ENCODE measurements around the gene CNPY1.
"Not testable (repeated sequence)": the region's sequence is repeated elsewhere in the genome, so short reads cannot be mapped to it uniquely, and the experiment has no call there.

The CNPY1 gene

DNA sequence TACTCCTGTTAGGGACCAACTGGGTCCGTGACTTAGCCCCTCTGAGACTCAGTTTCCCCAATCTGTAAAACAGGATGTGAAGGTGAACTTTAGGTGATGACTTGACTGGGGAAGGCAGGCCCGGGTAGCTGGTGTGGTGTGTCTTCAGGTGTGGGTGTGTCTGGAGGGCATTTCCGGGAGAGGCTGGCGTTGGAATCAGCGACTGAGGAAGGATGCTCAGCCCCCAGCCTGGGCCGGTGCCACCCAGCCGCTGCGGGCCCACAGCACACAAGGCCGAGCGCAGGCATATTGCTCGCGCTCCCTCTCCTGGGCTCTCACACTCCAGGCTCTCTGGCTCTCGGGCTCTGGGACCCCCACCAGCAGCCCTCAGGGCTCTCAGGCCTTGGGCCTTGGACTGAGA lies 31.7 kb upstream of the CNPY1 start:
- DNase-seq (ENCODE audit: low read depth, low spot score): no peak

DNA sequence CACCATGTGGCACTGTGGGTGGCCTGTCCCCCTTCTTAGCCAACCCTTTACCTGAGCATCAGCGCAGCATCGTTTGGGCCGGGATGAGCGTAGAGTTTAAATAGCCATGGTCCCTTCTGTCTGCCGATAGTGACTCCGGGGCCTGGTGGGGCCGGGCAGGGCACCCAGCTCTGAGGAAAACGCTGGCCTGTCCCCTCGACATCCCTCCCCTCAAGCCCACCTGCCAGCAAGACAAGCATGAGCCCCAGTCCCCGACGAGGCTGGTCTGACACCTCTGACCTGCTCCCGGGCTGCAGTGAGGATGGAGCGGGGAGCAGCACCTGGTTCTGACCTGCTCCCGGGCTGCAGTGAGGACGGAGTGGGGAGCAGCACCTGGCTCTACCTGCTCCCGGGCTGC lies 31.1 kb upstream of the CNPY1 start:
- no peak for DNase-seq (ENCODE audit: low read depth, low spot score)

DNA sequence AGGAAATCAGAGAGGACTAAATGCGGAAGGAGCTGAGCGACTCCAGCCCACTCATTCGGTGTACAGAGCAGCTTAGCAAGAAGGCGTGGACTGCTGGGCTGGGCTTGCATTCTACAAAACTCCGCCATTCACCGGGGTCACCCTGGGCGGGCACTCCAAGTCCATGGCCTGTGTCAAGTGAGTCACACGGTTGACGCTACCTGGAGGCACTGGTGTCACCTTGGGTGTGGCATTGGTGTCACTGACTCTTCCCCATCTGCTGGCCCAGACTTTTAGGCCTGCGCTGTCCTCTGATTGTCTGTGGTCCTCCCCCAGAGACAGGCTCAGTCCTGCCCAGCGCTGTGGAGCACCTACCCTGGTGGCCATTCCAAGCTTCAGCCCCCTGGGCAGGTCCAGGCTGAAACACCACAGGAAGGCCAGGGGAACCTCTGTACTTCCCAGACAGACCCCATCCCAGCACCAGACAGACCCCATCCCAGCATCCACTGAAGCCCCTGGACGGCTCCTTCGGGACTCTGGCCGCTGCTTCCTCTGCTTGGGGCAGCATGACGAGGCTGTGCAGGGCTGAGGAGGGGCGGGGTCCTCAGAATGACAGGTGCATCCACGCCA lies 30.6 kb upstream of the CNPY1 start:
- DNase-seq (ENCODE audit: low read depth, low spot score): no peak

DNA sequence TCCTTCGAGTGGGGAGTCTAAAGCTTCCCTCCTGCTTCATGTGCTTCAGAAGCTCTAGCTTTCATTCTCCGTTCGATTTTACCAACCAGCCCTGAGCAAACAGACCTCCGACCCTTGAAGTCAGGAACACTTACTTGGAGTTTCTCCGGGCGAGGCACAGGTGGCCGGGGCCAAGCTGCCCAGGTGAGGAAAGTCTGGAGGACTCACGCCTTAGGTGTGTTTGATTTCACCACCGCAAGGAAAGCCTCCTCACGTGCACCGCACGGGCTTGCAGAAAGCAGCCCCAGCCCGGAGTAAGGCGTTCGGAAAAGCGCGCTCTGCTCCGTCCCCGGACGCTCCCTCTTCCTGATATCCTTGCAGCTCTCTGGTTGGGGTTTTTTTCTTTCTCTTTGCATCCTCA lies 30.1 kb upstream of the CNPY1 start:
- DNase-seq (ENCODE audit: low read depth, low spot score): no peak

DNA sequence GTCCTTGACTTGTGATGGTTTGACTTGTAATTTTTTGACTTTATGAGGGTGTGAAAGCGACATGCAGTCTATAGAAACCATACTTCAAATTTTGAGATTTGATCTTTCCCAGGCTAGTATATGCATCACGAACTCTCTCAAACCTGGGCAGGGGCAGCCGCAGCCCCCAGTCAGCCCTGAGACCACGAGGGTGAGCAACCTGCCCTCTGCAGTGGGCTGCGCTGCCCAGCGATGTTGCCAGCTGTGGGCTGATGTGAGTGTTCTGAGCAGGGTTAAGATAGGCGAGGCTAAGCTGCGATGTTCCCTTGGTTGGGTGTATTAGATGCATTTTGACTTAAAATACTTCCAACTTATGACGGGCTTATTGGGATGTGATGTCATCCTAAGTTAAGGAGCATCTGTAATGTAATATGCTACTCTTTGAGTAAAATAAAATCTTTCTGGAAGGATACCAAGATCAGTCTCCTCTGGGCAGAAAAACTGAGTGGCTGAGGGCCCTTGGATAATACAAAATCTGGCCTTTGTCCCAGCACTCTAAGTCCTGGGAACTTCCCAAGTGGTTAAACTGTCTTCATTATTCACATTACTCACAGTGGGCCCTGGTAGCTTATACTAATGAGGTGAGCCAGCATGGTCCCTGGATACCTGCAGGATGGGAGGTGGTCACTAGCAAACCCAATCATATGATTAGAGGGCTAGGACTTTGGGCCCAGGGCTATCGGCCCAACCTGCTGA lies 28.4 kb upstream of the CNPY1 start:
- DNase-seq (ENCODE audit: low read depth, low spot score): no peak

DNA sequence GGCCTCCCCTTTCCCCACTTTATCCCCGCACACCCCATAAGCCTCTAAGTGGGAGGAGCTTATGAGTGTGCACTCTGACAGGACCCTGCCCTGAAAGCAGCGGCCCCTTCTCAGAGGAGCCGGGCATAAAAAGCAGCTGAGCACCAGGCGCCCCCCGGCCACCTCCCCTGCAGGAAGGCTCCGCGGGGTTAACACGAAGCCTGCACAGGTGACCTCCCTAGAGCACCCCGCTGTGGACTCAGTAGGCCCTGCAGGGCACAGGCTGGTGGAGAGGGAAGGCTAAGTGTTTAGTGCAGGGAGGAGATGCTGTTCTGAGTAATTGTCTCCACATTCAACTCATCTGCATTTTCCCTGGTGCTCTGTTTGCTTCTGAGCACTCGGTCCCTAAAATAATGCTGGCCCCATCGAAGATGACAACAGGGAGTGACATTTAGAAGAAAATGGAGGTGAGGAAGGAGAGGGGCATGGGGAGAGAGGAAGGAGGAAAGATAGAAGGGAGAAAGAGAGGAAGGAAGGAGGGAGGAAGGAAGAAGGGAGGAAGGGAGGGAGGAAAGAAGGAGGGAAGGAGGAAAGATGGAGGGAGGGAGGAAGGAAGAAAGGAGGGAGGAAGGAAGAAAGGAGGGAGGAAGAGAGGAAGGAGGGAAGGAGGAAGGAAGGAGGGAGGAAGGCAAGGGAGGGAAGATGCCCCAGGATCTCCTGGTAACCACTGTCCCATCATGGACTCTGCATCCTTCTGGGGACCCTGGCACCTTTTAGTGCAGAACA lies 25.4 kb upstream of the CNPY1 start:
- no peak for DNase-seq (ENCODE audit: low read depth, low spot score)

DNA sequence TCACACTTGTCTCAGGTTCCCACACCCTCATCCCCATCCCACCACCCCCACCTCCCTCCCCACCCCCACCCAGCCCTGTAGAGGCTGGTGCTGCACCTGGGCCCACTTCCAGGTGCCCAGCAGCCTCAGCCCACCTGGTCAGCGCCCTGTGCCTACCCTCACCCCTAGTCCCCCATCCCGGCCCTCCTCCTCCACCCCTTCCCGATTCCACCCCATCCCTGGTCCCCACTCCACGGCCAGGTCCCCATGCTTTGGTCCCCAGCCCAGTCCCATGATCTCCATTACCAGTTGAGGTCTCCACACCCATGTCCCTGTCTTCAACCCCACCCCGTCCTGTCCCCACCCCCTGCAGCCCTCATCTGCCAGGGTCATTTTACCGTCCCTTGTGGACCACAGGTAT lies 24.6 kb upstream of the CNPY1 start:
- no peak for DNase-seq (ENCODE audit: low read depth, low spot score)

DNA sequence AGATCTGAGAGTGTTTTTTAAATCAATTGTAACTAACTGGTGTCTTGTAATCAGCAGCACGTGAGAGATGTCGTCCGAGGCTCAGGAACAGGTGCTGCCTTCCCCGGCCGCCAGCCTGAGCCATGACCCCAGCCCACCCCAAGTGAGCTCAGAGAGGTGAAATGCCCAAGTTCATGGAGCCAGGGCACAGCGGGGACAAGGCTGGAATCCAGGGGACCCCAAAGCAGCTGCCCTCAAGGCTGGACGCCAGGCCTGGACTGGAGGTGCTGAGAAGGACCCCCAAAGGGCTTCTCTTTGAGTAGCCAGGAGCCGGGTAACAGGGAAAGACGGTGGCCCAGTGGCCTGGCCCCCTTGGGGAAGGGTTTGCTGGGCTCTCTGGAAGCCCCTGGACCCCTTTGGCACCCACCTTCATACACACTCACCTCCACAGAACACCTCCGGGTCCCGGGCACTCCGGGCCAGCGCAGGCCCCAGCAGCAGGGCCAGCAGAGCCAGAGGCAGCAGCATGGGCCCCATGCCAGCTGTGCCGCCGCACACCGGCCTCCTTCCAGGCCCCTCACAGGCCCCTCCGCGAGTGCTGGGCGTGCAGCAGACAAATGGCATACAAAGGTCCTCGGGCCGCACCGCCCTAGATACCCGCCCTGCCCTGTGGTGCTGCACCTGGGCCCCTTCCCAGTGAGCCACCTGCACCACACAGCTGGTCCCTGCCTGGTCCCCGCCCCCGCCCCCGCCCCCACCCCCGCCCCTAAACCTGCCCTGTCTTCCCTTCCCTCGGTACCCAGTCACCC lies 24.0 kb upstream of the CNPY1 start:
- DNase-seq (ENCODE audit: low read depth, low spot score): no peak

DNA sequence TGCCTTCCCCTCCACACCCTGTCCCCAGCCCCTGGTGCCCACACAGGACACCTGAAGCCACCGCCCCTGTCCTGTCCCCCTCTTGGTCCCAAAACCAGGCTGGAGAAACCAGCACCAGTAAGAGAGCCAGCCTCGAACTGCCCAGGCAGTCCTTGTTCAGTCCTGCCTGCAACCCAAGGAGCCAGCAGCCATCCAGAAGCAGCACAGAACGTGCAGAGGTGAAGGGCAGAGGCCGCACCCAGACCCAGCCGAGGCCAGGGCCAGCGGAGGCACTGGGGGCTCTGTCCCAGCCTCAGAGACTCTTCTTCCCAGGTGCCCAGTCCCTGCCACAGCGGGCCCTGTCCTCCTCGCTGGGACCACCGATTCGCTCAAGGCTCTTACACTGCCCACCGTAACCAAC lies 23.3 kb upstream of the CNPY1 start:
- DNase-seq (ENCODE audit: low read depth, low spot score): no peak

DNA sequence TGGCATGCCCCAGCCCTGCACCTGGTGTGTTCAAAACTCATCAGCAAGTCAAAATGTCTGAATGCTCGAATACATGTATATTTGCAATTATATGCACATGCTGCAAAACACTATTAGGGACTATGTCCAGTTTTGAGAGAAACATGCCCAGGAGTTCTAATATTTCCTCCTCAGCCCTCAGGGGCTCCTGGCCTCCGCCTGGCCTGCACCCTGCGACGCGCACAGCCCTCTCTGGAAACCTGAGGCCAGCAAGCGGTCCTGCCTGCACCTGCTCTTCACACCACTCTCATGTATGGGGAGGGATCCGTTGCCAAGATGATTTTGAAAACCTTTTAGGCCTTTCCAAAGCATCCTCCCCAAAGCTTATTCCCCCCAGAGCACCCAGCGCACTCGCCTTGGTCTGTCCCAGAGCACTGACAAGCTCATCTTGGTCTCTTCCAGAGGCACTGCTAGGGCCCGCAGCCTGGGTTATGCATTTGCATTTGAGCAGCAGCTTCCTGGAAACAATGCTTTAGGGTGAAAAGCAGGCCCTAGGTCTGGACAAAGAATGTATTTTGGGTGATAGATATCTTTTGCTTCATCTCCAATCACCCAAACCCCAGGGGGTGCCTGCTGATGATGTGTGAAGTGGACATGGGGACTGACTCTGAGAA lies 22.6 kb upstream of the CNPY1 start:
- DNase-seq (ENCODE audit: low read depth, low spot score): no peak

DNA sequence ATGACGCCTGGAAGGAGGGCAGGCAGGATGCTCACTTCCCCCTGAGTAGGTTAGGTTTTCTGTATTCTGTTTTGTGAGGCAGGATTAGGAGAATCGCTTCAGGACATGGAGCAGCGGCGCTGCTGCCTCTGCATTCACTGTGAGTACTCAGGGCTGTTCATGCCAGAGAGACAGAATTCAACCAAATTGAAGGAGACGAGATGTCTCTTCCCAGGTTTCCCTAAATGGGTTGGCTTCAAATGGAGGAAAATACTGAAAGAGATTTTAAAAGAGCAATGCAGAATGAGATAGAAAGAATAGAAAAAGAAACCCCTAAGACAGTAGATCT lies 21.9 kb upstream of the CNPY1 start:
- no peak for DNase-seq (ENCODE audit: low read depth, low spot score)

DNA sequence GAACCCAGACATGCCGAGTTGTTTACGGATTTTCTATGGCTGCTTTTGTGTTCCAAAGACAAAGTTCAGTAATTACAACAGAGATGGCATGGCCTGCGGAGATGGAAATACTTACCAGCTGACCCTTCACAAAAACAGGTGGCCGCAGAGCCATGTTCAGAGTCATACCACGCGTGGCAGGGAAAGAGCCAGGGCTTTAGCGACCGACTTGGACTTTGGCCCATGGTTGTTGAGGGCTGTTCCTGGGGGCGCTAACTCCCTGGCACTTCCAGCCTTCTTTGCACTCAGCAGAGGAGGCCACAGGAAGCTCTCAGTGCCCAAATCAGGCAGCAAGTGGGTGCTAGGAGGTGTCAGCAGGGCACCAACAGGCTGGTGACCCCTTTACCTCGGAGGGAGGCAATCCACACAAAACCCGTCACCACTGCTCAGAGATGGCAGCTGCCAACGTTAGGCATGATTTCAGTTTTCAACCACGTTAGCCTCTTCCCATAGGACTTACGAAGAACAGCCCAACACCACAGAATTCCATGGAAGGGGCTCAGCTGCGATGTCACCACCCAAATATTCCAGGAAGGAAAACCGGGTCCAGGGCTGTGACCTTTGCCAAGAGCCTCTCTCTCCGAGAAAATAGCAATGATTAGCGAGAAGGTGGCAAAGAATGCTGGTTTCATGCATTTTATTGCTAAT lies 21.4 kb upstream of the CNPY1 start:
- DNase-seq (ENCODE audit: low read depth, low spot score): no peak

DNA sequence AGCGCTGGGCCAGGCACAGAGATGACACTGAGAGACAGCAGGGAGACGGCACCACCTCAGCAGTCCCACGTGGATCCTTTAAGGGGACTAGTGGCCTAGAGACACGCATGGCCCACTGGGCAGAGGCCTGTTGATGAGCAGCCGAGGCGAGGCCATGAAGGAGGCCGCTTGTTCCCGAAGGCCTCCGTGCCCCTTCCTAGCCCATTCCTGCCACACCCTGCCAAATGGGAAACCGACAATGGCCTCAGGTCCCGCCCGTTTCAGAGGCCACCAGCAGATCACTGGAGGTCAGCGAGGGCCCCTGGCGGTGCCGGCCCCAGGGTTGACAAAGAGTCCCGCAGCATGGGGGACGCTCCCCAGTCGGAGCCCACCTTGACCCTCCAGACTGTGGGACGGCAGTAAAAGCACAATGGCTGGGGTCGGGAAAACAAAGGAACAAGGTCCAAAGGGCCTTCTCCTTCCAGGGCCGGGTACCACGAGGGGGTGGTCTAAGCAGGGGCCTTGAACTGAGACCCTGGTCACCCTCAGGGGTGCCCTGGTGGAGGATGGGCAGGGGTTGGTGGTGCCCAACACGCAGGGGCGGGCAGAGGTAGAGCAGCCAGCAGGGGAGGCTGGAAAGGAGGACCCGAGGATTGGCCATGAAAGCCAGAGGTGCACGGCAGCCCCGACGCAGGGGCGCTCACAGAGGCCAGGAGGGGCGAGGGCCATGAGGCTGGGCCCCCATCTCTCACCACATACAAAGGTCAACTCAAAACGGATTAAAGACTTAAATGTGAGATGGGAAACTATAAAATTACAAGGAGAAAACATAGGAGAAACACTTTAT lies 19.9 kb upstream of the CNPY1 start:
- DNase-seq (ENCODE audit: low read depth, low spot score): no peak

DNA sequence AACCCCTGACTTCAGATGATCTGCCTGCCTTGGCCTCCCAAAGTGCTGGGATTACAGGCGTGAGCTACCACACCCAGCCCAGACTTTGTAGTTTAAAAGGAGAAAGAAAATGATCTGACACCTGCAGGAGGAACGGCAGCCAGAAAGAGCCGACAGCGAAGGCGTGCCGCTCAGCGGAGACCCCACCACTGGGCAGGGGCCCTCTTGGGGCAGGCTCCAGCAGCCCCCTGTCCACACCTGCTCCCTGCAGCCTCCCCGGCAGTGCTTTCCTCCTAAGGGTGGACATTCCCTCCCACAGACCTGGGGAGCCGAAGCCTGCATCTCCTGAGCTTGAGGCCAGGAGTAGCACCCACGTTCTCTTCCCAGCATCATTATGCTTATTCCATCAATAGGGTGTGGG lies 19.2 kb upstream of the CNPY1 start:
- no peak for DNase-seq (ENCODE audit: low read depth, low spot score)

DNA sequence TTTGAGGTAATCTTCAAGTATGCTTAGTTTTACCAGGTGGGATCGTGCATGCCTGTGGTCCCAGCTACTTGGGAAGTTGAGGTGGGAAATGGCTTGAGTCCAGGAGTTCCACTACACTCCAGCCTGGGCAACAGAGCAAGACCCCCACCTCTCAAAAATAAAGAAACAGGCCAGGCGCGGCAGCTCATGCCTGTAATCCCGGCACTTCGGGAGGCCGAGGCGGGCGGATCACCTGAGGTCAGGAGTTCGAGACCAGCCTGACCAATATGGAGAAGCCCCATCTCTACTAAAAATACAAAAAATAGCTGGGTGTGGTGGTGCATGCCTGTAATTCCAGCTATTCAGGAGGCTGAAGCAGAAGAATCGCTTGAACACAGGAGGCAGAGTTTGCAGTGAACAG lies 16.6 kb upstream of the CNPY1 start:
- DNase-seq (ENCODE audit: low read depth, low spot score): not testable (repeated sequence)

DNA sequence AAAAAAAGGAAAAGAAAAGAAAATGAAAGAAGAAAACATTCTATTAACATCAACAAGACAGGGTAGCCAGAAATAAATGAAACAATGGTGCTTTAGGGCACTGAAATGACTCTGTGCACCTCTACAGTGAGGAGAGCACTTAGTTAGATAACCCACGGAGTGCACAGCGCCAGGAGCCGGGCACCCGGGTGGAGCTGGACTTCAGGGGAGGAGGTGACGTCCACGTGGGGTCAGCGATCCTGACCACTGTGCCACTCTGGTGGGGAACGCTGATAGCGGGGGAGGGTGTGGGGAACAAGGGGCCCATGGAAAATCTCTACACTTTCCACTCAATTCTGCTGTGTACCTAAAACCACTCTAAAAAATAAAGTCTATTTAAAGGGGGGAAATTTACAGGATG lies 15.7 kb upstream of the CNPY1 start:
- no peak for DNase-seq (ENCODE audit: low read depth, low spot score)

DNA sequence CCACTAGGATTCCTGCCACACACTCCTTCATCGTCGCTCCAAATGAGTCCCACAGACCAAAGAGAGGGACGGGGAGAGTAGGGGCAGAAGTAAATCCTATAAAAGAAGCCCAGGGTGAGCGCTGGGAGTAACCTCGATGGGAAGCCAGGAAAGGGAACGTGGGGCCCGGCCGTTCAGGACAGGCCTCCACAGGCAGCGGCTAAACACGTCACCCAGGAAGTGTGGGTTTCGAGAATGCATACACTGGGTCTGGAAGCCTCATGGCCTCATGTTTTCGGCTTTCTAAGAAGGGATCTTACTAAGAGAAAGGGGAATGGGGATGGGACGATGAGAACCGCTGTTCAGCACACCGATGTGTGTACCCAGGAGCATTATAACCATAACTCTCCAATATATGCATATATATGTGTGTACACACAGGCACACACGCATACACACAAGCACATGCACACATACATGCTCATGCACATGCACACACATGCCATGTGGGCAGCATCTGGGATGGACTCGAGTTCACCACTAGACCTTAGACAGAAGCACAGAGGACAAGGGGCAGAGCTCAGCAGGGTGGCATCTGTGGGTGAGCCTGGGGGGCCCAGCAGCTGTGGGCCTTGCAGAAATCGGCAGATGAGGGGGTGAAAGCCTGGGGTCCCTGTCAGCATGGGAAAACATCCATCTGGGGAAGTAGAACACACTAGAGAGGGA lies 14.8 kb upstream of the CNPY1 start:
- no peak for DNase-seq (ENCODE audit: low read depth, low spot score)

DNA sequence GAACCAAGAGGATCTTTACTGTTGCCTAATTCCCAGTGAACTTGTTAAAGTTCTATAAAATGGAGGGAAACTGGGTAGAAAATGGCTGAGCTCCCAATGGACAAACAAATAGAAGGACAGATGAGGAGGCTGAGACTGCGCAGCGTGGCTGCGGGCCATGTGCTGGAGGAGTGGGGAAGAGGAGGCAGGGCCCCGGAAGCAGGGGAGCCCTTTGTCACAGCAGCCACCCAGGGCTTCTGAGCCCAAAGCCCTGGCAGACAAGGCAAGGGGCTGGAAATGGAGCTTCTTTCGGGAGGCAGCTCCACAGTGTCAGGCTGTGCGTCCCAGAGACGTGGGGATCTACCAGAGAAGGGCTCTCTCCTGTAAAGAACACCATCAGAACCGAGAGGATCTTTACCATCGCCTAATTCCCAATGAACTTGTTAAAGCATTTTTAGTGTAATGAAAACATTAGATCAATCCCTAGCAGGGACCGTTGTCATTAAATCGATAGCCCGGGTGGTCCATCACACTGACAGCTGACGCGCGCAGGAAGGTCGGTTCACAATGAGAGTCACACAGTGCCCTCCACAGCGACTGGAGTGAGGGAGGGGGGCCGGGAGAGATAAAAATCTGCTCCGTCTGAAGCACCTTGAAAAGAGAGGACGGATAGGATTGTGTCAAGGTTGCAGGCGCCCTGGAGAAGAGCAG lies 14.0 kb upstream of the CNPY1 start:
- DNase-seq (ENCODE audit: low read depth, low spot score): no peak

DNA sequence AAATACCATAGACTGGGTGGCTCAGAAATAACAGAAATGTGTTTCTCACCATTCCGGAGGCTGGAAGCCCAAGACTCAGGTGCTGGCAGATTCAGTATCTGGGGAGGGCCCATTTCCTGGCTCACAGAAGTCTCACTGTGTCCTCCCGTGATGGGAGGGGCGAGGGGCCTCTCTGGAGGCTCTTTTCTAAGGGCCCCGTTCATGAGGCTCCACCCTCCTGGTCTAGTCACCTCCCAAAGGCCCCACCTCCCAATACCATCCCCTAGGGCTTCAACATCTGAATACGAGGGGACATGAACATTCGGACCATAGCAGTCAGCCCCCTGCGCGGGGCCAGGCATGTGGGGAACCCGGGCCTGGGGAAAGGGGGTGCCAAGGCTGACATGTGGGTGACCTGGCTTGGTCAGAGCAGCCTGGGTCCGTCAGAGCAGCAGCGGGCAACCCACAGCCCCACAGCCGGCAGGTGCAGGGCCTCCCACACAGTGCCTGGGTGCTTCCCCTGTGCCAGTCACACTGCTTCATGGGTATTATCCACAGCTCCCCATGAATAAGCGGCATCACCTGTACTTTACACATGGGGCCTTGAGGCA lies 13.3 kb upstream of the CNPY1 start:
- DNase-seq (ENCODE audit: low read depth, low spot score): no peak

Data from smooth muscle cell of the brain vasculature (primary cell).